BJ (cell line): Measurements from ENCODE around the gene PARD3. TPM values are rescaled to one million over a fixed set of nuclear protein-coding genes. Genes with fewer than 3 reads are reported as not detected.
A peak's percentile ranks its signal among the peaks of the same experiment; 100 is the strongest.

ENCODE experiments used
- CTCF ChIA-PET: fragments of 350-600 bp; formaldehyde crosslinking; extraction: SDS; loops from one replicate; lab custom pipeline; 2021; ENCODE audit warnings: antibody characterized with exemption, inconsistent platforms; lab: Yijun Ruan, JAX
- POLR2A ChIA-PET: fragments of 300-600 bp; sonication (Branson Sonifier 250); formaldehyde crosslinking; extraction: SDS; loops from one replicate; lab custom pipeline; 2021; ENCODE audit warnings: antibody characterized with exemption; lab: Charles Lee
- DNase-seq: peaks from one replicate; pipeline ENCODE4 v3.0.0-alpha.2; 2011; ENCODE audit warnings: low read depth
- H3K27me3 ChIP-seq: 2 replicates; pipeline ENCODE4 v1.6.0; 2011; ENCODE audit warnings: low read length; ENCODE audit not compliant: control insufficient read depth, insufficient read depth
- H3K36me3 ChIP-seq: 2 replicates; pipeline ENCODE4 v1.5.1; 2011; ENCODE audit warnings: low read length; ENCODE audit not compliant: control insufficient read depth, insufficient read depth
- H3K4me3 ChIP-seq: 2 replicates; pipeline ENCODE4 v1.5.1; 2011; ENCODE audit warnings: low read depth, mild to moderate bottlenecking, control low read depth, low read length
- polyA plus RNA-seq: library from polyadenylated mRNA; depleted of rRNA; stranded (reverse); fragments of >200 nt; gene quantifications from 2 replicates; pipeline ENCODE4 v1.2.3, GENCODE V29; 2011
- TF ChIP-seq, protein P1 (sequence below): IDR thresholded peaks from 2 replicates; pipeline ENCODE4 v1.5.1; 2011; ENCODE audit warnings: low read depth, mild to moderate bottlenecking, control low read depth, inconsistent platforms, low read length, moderate library complexity; ENCODE audit not compliant: insufficient read depth

Gene PARD3
- polyA plus RNA-seq, 1 experiment = 17.7 TPM

DNA sequence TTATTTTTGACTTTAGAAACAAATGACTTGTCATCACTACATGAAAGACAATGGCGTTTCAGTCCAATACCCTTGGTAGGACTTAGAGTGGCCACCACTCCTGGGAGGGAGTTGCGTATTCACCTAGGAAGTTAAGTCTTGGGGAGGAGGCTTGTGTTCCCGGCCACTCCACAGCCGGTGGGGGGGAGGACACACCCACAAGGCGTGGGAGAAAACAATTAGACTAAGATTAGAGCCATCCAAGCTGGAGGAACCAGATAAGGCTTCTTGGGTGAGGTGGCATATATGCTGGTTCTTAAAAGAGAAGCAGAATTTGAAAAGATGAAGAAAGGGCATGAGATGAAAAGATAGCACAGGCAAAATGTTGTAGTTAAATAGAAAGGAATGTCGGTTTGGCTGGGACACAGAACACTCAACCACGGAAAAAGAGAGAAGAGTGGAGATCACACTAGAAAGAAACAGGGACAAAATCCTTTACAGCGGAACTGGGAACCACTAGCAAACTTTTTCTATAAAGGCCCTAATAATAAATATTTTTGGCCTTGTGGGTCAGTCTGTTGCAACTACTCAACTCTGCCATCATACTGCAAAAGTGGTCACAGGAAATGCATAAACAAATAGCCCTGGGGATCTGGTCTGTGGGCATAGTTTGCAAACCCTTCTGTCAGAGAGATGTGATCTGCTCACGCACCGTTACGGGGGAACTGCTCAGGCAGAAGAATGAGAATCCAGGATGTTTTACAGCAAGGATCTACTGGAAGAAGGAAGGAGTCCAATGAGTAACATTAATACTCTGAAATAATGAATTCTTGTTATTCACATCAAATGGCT is 651.8 kb downstream of the PARD3 start:
- ChIA-PET POLR2A (no interaction called here), CTCF (no interaction called here)
- DNase-seq = no peak
- H3K36me3 ChIP-seq = no peaks in the 10 kb centered on the region
- TF ChIP-seq, protein P1, sequence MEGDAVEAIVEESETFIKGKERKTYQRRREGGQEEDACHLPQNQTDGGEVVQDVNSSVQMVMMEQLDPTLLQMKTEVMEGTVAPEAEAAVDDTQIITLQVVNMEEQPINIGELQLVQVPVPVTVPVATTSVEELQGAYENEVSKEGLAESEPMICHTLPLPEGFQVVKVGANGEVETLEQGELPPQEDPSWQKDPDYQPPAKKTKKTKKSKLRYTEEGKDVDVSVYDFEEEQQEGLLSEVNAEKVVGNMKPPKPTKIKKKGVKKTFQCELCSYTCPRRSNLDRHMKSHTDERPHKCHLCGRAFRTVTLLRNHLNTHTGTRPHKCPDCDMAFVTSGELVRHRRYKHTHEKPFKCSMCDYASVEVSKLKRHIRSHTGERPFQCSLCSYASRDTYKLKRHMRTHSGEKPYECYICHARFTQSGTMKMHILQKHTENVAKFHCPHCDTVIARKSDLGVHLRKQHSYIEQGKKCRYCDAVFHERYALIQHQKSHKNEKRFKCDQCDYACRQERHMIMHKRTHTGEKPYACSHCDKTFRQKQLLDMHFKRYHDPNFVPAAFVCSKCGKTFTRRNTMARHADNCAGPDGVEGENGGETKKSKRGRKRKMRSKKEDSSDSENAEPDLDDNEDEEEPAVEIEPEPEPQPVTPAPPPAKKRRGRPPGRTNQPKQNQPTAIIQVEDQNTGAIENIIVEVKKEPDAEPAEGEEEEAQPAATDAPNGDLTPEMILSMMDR = no peak
- no peak overlapping the region for H3K4me3 ChIP-seq
- H3K27me3 ChIP-seq = no peaks in the 10 kb centered on the region

DNA sequence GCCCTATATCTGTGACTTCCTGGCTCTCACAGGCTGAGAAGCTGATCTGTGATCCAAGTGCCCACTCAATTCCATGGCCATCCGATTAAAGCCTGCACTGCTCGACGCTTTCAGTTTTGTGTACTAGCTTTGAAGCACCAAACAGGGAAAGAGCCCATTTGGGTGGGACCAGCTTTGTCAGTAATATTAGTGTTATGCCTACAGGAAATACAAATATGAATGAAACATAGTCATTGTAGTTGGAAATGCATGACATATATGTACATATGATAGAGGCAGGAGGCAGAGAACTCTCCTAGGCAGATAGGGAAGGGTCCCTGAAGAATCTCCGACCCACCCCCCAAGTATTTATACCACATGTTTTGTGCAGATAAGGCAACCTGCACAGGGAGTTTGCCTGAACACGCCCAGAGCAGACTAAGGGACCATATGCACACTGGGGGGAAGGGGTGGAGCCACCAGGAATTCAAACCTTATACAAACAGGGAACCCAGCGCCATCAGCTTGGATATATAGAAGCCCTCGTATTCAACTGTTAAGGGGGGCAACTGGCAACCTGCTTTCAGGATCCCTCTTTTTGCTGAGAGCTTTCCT is 653.2 kb downstream of the PARD3 start:
- CTCF ChIA-PET = no interaction called here
- POLR2A ChIA-PET = no interaction called here
- Histone ChIP-seq H3K36me3 (no peaks in the 10 kb centered on the region), H3K4me3 (no peak overlapping the region), H3K27me3 (no peaks in the 10 kb centered on the region)
- TF ChIP-seq, protein P1 = no peak
- no peak for DNase-seq

- CTCF ChIA-PET = no interaction called here
- POLR2A ChIA-PET = no interaction called here
- no peak for DNase-seq
- no peak overlapping the region for H3K4me3 ChIP-seq
- no peaks in the 10 kb centered on the region for H3K27me3 ChIP-seq
- no peaks in the 10 kb centered on the region for H3K36me3 ChIP-seq
- TF ChIP-seq, protein P1 = no peak
Measured at GRCh38 chr10:34160595-34160994, 654.5 kb downstream of the PARD3 start.

DNA sequence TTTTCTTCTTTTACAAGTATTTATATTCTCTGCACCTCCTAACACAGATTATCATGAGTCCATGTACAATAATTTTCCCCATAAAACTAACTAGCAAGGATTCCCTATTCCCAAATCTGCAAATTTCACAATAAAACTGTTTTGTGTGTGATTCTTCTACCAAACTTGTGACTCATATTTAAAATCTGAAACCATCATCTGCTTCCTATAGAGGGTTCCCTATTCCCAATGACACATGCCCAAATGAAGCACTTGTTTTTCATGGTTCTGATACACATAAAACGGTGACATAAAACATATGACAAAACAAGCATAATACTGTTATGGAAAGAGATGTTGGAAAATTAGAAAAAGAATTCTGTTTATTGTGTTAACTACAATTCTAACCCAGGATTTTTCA is 657.6 kb downstream of the PARD3 start:
- no peaks in the 10 kb centered on the region for H3K27me3 ChIP-seq
- TF ChIP-seq, protein P1 = no peak
- POLR2A ChIA-PET = no interaction called here
- no peaks in the 10 kb centered on the region for H3K36me3 ChIP-seq
- H3K4me3 ChIP-seq = no peak overlapping the region
- CTCF ChIA-PET = interaction anchor here (1.2 kb wide), 2 partner anchors 12 to 19 kb away, joined by 3 to 4 read pairs; no protein-coding TSS in a partner anchor
- DNase-seq = no peak

DNA sequence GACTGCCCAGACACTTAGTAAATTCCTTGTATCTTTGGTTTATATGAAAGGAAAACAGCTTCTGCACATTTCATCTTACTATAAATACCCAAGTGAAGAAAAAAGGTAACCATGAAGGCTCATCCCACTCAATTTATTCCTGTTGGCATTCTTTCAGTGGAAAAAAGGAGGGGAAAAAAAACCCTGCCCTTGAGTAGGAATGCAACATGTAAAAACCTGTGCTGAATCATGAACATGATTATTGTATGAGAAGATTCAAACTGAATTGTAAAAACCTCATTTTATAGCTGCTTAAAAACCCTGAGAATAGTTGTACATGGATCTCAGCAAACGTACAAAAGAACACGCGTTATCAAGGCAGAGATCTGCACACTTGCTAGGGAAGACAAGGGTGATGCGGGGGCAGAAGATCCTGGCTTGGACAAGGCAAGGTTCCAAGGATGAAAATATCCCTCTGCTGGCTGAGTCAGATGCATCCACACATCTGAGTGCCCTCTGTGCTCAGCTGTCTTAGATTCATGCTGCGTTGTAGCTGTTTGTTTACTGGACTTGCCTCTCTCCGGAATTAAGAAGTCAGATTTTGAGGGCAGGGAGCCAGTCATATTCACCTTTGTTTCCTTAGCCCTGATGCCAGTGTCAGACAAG is 658.2 kb downstream of the PARD3 start:
- no peak overlapping the region for H3K4me3 ChIP-seq
- ChIA-PET POLR2A (no interaction called here), CTCF (interaction anchor here (0.7 to 1.2 kb wide), 3 partner anchors 13 to 822 kb away, joined by 3 to 4 read pairs (median 3); no protein-coding TSS in a partner anchor)
- TF ChIP-seq, protein P1 = peak; percentile 55
- no peaks in the 10 kb centered on the region for H3K27me3 ChIP-seq
- peak; percentile 47 for DNase-seq
- no peaks in the 10 kb centered on the region for H3K36me3 ChIP-seq
